ENCODE results near the gene FOXP1. TPM values are rescaled to one million over a fixed set of nuclear protein-coding genes. Genes with fewer than 3 reads are reported as not detected.
"Not testable (repeated sequence)": the region's sequence is repeated elsewhere in the genome, so short reads cannot be mapped to it uniquely, and the experiment has no call there.

FOXP1 gene
- total RNA-seq, 1 experiment from 2014 or later: 5.4 TPM

DNA sequence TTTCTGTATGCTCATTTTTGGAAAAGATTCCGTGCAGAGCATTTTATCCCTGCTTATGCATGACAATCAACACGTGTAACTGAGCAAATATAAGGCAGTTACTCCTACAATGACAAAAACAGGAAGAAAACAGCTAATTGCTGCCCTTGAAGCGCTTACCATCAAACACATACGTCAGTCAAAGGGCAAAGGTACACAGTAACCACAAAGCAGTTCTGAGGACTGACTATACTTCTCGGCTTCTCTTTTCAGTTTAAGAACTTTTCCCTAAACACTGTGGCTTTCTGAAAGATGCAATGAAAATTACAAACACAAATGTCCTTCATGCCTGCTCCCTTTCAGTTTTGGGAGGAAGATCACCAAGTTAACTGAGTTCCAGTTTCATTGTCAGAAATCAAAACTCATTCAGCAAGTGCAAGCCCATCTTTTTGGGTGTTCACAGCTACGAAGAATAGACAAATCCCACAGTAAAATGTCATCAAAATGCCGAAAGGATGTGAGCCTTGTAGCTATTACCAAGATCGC lies 602.8 kb downstream of the FOXP1 start:
- no peak for DNase-seq (ENCODE audit: extremely low read depth, low read depth)

DNA sequence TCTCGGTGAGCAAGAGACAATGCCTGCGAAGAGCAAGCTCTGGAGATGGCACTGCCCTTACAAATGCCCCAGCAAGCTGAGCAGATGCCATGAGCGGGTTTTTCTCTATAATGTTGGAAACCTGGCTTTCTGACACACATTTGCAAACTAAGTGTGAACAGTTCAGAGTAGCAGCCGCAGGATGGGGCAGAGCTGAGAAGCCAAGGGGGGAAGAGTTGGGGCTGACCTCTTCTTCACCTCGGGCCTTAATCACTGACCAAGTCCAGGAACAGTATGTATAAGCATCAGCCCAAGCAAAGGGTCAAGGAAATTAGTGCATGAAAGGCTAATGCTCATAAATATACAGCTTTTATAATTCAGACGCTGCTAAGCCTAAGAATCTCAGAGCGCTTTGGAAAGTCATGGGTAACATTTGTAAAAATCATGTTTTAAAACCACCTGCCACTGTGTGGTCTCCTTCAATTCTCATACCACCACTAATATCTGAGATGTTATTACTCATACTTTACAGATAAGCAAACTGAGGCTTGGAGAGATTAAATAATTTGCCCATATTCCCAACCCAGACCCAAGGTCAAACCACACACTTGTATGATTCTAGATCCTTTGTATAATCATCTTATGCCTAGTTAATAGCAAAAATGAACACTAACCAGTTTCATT lies 603.4 kb downstream of the FOXP1 start:
- no peak for DNase-seq (ENCODE audit: extremely low read depth, low read depth)

DNA sequence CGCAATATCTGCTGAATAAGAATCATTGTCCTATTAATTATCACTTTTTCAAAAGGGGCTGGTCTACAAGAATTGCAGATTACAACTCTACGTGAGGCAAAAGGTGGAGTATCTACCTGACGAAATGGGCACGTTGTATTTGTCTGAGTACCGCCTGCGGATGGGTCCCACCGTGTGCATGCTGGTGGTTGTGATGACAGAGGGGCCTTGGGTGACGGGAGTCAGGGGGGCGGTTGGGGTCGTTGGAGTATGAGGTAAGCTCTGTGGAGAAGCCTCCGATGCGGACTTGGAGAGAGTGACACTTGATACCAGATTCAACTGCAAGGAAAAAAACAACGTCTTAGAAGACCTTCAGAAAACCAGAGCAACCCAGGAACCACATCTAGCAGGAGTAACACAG lies 605.8 kb downstream of the FOXP1 start:
- no peak for DNase-seq (ENCODE audit: extremely low read depth, low read depth)

DNA sequence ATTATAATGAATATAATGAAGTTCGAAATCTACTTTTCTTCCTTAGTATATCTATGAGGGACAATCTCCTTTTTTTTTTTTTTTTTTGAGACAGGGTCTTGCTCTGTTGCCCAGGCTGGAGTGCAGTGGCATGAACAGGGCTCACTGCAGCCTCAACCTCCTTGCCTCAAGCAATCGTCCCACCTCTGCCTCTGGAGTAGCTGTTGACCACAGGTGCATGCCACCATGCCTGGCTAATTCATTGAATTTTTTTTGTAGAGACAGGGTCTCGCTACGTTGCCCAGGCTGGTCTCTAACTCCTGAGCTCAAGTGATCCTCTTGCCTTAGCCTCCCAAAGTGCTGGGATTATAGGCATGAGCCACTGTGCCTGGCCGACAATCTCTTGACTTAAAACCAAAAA lies 607.5 kb downstream of the FOXP1 start:
- DNase-seq (ENCODE audit: extremely low read depth, low read depth): not testable (repeated sequence)

DNA sequence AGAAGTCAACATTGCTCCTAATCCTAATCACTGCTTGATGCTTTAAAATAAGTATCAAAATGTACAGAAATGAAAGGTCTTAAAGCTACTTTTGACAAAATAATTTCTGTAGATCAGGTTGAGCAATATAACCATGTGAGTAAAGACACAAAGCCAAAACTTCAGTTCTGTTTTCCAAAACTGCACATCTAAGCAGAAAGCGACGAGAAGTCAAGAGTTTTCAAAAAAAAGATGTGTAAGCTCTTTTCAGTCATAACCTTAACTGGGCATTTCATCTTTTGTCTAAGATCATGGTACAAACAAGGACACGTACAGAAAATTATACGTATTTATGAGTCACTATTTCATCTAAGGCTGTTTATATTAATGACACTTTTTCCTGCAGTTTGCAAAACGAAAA lies 608.8 kb downstream of the FOXP1 start:
- no peak for DNase-seq (ENCODE audit: extremely low read depth, low read depth)

DNA sequence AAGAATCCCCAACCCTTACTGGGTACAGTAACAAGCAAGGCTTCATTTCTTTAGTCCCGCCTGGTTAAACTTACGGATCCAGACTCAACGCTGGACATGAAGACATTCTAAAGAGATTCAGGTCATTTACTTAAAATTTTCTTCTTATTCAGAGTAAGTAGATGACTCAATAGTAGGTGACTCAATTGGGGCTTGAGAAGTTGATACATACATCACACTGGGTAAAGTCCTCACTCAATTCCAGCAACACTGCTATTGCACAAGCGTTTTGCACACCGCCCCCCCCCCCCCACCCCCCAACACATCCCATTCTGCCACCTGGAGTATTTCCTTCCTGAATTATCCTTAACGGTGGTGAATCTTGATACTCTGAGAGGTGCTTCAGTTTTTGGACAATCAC lies 610.0 kb downstream of the FOXP1 start:
- DNase-seq (ENCODE audit: extremely low read depth, low read depth): no peak

DNA sequence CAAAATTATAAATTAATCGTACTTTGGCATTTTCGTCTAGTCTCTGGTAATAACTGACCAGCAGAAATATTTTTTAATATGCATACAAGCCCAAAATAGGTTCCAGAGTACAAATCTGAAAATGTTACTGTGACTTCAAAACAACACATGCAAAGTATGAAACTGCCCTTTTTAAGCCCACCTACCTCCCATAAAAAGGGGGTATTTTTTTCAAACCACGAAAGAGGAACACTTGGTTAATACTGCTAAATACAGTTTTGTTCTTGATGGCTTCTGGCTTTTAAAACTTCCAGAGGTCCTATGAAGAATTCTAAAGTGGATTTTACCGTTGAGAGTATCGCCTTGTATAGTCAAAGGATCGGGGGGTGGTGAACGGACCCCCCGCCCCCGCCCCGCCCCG lies 610.7 kb downstream of the FOXP1 start:
- DNase-seq (ENCODE audit: extremely low read depth, low read depth): no peak

DNA sequence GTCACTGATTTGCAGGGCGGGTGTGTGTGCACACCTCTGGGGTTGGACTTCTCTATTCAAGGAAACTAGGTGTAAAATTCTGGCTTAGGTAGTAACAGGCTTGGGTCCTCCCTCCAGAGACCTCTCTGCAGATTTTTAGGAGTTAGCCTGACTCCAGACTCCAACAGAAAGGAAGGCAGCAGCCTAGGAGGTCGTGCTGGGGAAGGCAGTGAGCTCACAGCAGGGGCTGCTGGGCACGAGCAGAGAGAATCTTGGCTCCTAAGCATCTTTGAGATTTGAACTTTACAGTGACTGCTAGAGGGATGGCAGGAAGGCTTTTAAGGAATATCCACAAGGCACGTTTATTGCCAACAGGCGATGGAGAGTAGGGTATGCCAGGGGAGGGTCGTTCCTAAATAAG lies 612.6 kb downstream of the FOXP1 start:
- DNase-seq (ENCODE audit: extremely low read depth, low read depth): no peak

DNA sequence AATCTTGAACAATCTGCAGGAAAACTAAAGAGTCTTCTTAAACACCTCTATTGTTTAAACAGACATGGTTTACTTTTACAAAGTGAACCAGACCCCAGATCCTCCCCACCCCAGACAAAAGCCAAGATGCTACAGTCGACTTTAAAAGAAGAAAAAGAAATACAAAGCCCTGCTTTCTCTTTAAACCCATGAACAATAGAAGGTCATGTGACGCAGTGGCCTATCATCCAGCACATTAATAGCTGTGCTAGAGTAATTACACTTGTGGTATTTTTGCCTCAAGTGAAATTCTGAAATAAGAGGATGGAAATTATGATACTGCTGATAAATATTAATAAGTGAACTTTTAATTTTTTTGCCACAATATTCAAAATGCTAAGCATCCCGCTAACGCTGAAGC lies 613.4 kb downstream of the FOXP1 start:
- DNase-seq (ENCODE audit: extremely low read depth, low read depth): no peak

DNA sequence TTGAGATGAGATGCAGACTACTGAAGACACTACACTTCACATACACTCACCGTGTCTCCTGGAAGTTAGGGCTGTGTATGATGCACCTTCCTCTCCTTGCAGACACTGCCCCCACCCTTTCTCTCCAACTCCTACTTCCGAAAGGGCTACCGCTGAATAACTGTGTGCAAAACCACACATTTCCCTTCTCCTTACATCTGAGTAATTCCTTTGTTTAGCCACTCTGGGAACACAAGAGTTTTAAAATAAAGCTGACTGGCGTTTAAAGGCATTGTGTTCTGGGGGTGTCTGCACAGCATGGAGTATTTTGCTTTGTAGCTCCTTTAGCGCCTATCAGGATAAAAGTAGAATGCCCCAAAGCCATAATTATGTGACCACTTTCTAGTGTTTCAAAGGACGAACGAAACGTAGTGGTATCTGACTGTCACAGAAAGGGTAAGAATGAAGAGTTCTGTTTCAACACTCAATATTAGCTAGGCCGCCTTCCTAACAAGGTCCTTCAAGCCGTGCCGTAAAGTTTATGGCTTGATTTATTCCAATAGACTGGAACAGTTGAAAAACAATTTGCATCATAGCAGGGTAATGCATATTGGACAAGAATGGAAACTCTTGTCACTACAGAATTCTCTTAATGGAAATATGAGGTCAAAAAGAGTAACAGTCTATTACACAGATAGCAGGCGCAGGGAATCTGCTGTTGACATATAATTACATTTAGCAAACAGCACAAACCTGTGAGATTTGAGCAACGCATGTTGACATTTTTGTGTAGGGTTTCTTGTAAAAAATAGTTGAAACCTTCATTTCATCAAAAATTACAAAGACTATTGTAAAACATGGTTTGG lies 619.9 kb downstream of the FOXP1 start:
- DNase-seq (ENCODE audit: extremely low read depth, low read depth): no peak

DNA sequence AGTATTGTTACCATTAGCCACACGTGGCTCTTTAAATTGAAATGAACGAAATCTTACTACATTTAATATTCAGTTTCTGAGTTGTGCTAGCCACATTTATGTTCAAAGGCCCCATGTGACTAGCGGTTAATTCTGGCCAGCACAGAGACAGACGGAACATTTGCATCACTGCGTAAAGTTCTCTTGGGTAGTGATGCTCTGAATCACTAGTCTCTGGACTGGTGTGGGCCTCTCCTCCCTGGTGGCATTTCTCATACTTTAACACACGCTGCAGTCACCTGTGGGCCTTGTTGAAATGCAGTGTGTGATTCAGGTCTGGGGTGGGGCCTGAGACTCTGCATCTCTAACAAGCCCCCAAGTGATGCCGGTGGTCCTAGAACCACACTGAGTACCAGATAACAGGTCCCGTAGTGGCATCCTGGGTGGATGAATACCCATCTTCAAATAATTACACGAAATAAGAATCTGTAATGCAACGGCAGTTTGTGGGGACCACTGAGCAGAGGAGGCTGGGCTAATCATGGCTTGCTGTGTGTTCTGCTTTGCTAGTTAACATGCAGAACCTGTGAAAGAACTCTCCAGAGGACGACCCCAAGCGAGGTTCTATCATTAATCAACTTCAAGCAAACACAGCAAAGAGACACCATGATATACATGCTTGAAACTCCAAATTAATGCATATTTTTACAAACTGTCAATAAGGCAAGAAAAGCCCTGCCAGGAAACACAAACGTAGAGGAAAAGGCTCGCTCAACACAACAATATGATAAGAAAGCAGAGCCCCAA lies 623.8 kb downstream of the FOXP1 start:
- DNase-seq (ENCODE audit: extremely low read depth, low read depth): no peak

DNA sequence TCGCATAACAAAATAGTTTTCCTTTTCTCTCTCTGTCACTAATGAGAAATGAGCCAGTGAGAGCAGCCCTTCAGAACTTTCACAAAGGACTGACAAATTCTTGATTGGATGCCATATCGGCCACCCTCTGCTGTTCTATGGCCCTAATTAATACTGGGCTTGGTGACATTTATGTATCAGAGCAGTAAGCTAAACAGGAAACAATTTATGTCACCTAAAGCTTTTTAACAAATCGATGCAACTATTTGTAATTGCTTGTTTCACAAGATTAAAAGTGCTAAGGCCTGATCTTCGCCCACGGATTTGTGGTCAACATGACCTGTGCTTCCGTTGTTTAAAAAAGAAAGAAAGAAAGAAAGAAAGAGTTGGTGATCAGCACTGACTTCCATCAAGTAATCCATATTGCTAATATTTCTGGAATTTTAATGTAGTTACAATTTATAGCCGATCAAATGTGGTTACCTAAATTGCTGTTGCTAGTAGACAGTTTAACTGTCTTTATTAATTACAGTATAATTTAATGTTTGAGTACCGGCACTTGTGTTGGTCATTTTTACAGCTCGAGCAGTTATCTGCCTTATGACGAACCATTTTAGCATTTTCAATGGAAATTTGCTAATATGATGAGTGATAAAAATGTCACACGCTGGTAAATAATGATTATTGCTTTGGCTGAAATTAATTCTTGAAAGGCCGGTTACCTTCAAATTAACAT lies 631.3 kb downstream of the FOXP1 start:
- DNase-seq (ENCODE audit: extremely low read depth, low read depth): no peak

DNA sequence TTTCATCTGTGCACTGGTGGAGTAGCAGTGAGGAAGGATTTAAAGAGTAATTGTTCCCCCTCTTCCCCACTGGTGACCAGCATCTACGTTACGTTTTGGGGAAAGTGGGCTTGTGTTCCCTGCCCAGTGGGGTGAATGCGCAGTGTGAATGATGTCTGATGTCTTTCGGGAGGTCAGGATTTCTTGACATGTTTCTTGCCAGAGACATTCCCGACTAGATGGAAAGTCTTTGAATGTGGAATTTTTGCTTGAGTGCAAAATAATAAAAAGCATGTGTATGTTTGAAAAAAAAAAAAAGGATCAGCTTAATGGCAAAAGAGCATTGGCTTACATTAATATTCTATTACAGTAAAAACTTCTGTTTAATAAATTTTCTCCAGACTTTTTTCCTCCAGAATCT lies 632.2 kb downstream of the FOXP1 start:
- DNase-seq (ENCODE audit: extremely low read depth, low read depth): no peak

DNA sequence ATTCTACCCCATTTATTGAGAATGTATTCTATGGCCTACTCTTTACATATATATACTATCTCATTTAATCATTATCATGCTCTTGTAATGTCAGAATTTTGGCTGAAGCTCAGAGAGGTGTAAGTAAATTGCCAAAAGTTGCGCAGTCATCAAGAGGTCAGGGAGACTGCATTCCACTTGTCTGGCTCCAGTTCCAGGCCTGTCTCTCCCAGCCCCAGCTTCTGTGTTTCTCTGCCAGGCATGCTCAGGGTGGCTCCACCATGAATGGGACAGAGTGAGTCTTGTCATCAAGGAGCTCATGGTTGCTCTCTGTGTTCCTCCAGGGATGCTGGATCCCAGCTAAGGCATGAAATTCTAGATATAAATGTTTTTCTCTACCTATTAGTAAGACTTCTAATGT lies 635.9 kb downstream of the FOXP1 start:
- DNase-seq (ENCODE audit: extremely low read depth, low read depth): no peak

DNA sequence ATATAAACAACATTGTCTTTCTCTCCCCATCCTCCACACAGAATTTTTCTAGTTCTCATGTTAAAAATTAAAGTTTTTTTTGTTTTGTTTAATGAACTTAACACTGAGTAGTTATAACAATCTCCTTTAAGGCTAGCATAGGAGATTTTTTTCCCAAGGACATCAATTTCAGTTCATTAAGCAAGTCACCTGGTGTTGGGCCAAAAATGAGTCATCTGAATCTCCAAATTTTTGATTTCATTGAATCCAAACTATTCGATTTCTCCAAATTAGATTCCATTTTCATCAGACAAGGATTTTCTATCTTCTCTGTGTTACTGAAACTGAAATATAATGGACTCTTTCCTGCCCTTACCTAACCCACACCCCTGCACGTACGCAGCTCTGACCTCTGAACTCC lies 639.6 kb downstream of the FOXP1 start:
- no peak for DNase-seq (ENCODE audit: extremely low read depth, low read depth)

DNA sequence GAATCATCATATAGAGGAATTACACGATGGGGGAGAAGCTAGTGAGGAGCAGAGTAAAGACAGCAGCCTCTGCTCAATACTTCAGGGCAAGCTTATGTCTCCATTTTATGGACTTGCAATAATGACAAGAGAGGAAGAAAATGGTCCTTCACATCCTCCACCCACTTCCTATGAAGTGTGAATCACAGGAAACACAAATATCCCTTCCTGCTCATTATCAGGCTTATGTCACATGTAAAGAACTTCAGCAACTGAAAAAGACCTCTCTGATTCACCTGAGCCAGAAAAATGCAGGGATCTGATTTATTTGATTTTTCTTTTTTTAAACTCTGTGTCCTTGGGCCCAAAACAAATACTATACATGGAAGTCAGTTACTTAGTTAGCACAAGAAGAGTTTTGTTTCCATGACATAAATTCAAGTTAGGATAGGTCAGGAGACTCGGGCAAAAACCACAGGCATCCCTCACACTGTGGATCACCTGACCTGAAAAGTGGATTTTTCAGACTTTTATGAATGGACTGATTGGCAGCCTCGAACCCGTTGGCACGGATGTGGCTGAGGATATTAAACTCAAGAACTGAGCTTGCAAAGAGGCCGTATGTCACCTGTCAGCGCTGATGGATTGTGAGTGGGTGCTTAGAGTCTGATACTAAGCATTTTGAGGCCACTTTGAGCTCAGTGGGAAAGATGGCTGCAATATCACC lies 650.3 kb downstream of the FOXP1 start:
- DNase-seq (ENCODE audit: extremely low read depth, low read depth): no peak

DNA sequence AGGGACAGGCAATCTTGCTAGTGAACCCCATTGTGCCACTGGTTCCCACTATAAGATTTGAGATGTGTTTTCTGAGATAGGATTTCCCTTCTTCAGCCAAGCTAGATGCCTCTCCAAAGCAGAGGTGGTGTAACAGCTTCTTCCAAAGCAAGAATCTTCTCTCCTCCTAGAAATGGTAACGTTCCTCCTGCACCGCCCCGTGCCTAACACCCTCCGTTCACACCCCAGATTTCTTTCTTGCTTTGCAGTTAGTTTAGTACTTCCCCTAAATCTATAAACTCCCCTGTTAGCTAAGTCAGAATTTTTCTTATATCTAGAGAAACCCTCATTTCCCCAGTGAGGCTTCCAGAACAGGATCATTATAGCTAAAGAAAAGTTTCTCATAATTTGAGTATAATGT lies 653.5 kb downstream of the FOXP1 start:
- no peak for DNase-seq (ENCODE audit: extremely low read depth, low read depth)

DNA sequence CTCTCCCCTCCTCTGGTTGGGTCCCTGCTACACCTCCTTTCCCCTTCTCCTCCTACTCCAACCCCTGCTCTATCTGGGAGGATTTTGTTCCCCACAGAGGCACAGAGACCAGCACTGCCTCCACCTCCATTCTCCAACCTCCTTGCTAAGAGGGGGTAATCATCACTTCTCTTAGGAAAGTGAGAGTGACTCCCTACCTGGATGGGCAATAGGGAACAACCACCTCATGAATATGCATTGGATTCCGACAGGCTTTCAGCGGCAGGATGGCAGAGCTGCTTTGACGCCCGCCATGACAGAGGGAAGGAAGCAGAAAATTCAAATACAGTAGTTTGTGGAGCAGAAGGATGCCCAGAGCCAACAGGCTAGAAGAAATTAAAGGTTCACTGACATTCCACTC lies 656.3 kb downstream of the FOXP1 start:
- no peak for DNase-seq (ENCODE audit: extremely low read depth, low read depth)

DNA sequence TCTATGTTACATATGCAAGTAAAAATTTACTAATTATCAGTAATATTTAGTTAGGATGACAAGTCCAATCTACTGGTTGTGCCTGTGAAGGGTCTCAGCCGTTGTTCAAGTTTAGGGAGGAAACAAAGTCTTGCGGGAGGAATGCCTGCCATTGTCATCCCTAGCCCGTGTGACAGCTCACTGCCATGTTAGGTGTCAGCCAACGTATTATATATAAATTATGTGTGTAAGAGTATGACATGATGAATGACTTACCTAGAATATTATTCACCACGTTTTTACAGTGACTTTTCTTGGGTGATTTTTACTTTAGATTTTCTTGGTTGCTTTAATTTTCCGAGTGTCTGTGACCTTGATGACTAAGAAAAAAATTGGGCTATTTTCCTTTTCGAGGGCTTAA lies 656.7 kb downstream of the FOXP1 start:
- no peak for DNase-seq (ENCODE audit: extremely low read depth, low read depth)

DNA sequence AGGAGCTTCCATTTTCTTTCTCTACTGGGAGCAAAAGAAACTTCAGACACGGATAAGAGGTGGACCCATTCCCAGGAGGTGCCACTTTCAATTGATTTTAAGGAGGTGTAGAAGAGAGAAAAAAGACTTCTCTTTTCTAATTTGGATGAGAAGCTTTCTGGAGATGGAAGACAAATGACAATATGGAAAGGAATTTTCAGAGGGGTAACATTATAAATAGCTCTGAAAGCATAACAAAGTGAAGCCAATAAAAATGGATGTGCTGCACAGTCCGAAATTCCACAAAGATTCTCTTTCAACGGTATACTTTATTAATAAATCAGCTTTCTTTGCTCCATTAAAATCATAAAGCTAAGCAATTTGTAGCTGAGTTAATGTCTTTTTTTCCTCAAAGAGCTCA lies 663.9 kb downstream of the FOXP1 start:
- DNase-seq (ENCODE audit: extremely low read depth, low read depth): no peak

Data from NCI-H460 (cell line).